ENCODE data around the gene MICOS13.

Gene MICOS13

GRCh38 chr19:5628461-5628860, 51.9 kb downstream of the MICOS13 start:
- DNase-seq (ENCODE audit: low spot score): no peak

Data from activated CD4-positive, alpha-beta T cell treated with anti-CD3 and anti-CD28 coated beads, Interleukin-2, Interleukin-4, amounts not matched to agents 100 ng/mL and 50 ng/mL, durations not matched to agents 16 hours and 8 hours (primary cell).